Common myeloid progenitor, CD34-positive (primary cell): ENCODE measurements around the gene TMEM129.

Source experiments
- CTCF ChIA-PET: fragments of 350-600 bp; sonication (Branson Sonifier 250); formaldehyde crosslinking; loops from one replicate; lab custom pipeline; 2021; ENCODE audit warnings: antibody characterized with exemption; lab: Charles Lee
- POLR2A ChIA-PET: fragments of 350-600 bp; sonication (Branson Sonifier 250); formaldehyde crosslinking; loops from one replicate; lab custom pipeline; 2021; ENCODE audit warnings: antibody characterized with exemption; lab: Charles Lee
- DNase-seq, 3 donors: peaks; one replicate each; pipeline versions ENCODE4 v3.0.0 to v3.0.0-alpha.2; 2013
- H3K27ac ChIP-seq, 2 experiments: 1 replicate in 1 of 2; 2 replicates in 1 of 2; pipeline ENCODE4 v1.7.0; 2013; ENCODE audit warnings: inconsistent platforms in 2 of 2, low read length in 2 of 2, mild to moderate bottlenecking in 2 of 2, low read depth in 1 of 2, moderate library complexity in 1 of 2; ENCODE audit not compliant: severe bottlenecking in 2 of 2, insufficient read depth in 1 of 2, poor library complexity in 1 of 2
- H3K27me3 ChIP-seq, 5 experiments: replicated peaks in 2 of 5; 1 replicate in 3 of 5; 2 replicates in 2 of 5; pipeline versions ENCODE4 v1.6.1 to v1.7.0; 2013; ENCODE audit warnings: low read length in 4 of 5, mild to moderate bottlenecking in 2 of 5, moderate library complexity in 2 of 5, inconsistent platforms in 1 of 5; ENCODE audit not compliant: insufficient read depth in 5 of 5, control insufficient read depth in 4 of 5
- H3K36me3 ChIP-seq, 4 experiments: 1 replicate in 2 of 4; 2 replicates in 2 of 4; pipeline versions ENCODE4 v1.6.1 to v1.7.0; 2013; ENCODE audit warnings: low read length in 3 of 4, control low read depth in 1 of 4, mild to moderate bottlenecking in 1 of 4; ENCODE audit not compliant: control insufficient read depth in 4 of 4, insufficient read depth in 4 of 4
- H3K4me1 ChIP-seq, 4 experiments: 1 replicate in 3 of 4; 2 replicates in 1 of 4; pipeline versions ENCODE4 v1.6.1 to v1.7.1; 2013; ENCODE audit warnings: low read length in 3 of 4, mild to moderate bottlenecking in 3 of 4, control low read depth in 1 of 4, inconsistent platforms in 1 of 4, moderate library complexity in 1 of 4; ENCODE audit not compliant: control insufficient read depth in 4 of 4, insufficient read depth in 4 of 4; ENCODE audit errors: control extremely low read depth in 1 of 4
- H3K4me3 ChIP-seq, 7 experiments: 1 replicate in 4 of 7; 2 replicates in 3 of 7; pipeline versions ENCODE4 v1.5.1 to v1.7.0; 2013; ENCODE audit warnings: mild to moderate bottlenecking in 7 of 7, low read length in 6 of 7, moderate library complexity in 6 of 7, inconsistent platforms in 2 of 7, low read depth in 2 of 7, control low read depth in 1 of 7; ENCODE audit not compliant: insufficient read depth in 4 of 7, control insufficient read depth in 1 of 7; ENCODE audit errors: extremely low read depth in 1 of 7
- H3K9me3 ChIP-seq, 5 experiments: 1 replicate in 4 of 5; 2 replicates in 1 of 5; pipeline versions ENCODE4 v1.6.1 to v1.7.1; 2013; ENCODE audit warnings: low read length in 4 of 5, mild to moderate bottlenecking in 2 of 5, inconsistent platforms in 1 of 5, low read depth in 1 of 5, moderate library complexity in 1 of 5; ENCODE audit not compliant: control insufficient read depth in 4 of 5, insufficient read depth in 2 of 5; ENCODE audit errors: control extremely low read depth in 1 of 5
- WGBS: methylation state at CpG from one replicate; pipeline ENCODE4 v1.1.5; 2013; ENCODE audit not compliant: insufficient coverage; 5-methylcytosine and 5-hydroxymethylcytosine counted together

Gene TMEM129

DNA sequence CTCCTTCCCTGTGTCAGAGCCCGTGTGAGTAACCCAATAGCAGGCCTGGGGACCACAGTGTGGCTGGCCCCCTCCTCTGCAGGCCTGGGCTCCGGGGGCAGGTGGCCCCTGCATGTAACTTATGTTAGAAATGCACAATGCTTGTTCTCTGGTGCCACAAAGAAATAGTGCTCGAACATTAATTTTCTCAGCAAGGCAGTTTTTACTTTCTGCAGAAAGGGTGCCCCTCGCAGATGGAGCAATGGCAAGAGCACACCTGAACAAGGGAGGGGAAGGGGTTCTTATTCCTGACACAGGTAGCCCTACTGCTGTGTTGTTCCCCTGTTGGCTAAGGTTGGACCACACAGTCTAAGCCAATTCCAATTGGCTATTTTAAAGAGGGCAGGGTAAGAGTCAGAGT lies 17.3 kb upstream of the TMEM129 start:
- CTCF ChIA-PET, result interaction anchor here (0.8 to 2.4 kb wide), 2 partner anchors 10 to 46 kb away, joined by 5 to 6 read pairs; no protein-coding TSS in a partner anchor
- peak overlapping the region in 1 of 7 experiments; percentile 21 for H3K4me3 ChIP-seq

DNA sequence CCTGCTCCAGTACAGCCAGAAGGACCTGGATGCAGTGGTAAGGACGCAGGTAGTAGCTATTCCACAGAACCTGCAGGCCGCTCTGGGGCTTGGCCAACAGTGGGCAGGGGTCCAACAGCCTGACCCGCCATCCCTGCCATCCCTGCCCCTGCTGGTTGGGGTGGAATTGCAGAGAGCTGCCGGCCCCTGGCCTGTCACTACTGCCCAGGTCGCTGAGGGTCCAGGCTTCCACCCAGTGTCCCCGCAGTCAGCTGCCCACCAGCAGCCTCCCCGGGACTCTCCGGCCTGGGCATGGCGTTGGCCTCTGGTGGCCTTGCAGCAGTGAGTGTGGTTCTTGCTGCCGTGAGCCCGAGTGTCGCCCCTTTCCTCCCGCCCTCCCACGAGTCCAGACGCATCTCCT lies 16.5 kb upstream of the TMEM129 start:
- POLR2A ChIA-PET, result no interaction called here
- CTCF ChIA-PET, result interaction anchor here (0.6 to 2.4 kb wide), 5 partner anchors 9 to 46 kb away, joined by 3 to 7 read pairs (median 5); no protein-coding TSS in a partner anchor
- 98% methylated on average over 15 of the region's 15 CpGs for WGBS
- Histone ChIP-seq H3K27me3 (no peaks in the 10 kb centered on the region), H3K4me3 (no peak overlapping the region), H3K36me3 (peaks cover 28 to 97% (median 84%) of the 10 kb centered on the region in 4 experiments), H3K4me1 (no peaks in the 10 kb centered on the region), H3K27ac (no peak overlapping the region), H3K9me3 (peaks cover 0 to 26% (median 24%) of the 10 kb centered on the region in 5 experiments)
- DNase-seq, result no peak

More for the DNA sequence above, 17.3 kb upstream of the TMEM129 start:
- Histone ChIP-seq H3K36me3 (peaks cover 24 to 96% (median 79%) of the 10 kb centered on the region in 4 experiments), H3K27ac (no peak overlapping the region), H3K27me3 (no peaks in the 10 kb centered on the region), H3K9me3 (peaks cover 0 to 26% (median 24%) of the 10 kb centered on the region in 5 experiments), H3K4me1 (no peaks in the 10 kb centered on the region)
- WGBS, result 100% methylated on average over 4 of the region's 4 CpGs
- DNase-seq, result no peak
- POLR2A ChIA-PET, result no interaction called here

DNA sequence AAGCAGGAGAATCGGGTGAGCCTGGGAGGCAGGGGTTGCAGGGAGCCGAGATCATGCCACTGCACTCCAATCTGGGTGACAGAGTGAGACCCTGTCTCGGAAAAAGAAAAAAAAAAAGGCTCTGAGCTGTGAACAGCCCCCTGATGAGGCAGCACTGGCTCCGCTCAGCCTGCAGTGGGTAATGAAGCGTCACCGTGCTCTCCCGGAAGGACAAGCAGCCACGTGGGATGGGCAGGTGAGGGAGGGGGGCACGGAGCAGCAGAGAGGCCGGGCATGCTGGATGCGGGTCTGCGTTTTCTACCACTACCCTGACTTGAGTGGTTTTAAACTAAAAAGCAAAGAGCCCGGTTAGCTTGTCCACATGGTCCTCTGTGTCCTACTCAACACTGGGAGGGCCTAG lies 15.7 kb upstream of the TMEM129 start:
- ChIA-PET POLR2A (interaction anchor here (1.7 kb wide), 1 partner anchor 10 kb away, joined by 3 read pairs; no protein-coding TSS in a partner anchor), CTCF (interaction anchor here (0.6 to 2.4 kb wide), 5 partner anchors 9 to 44 kb away, joined by 3 to 7 read pairs (median 4); no protein-coding TSS in a partner anchor)
- Histone ChIP-seq H3K36me3 (peaks cover 32 to 95% (median 85%) of the 10 kb centered on the region in 4 experiments), H3K9me3 (peaks cover 0 to 26% (median 24%) of the 10 kb centered on the region in 5 experiments), H3K27ac (no peak overlapping the region), H3K4me1 (no peaks in the 10 kb centered on the region), H3K4me3 (no peak overlapping the region), H3K27me3 (no peaks in the 10 kb centered on the region)
- WGBS, result 90% methylated on average over 13 of the region's 13 CpGs
- DNase-seq, result no peak

DNA sequence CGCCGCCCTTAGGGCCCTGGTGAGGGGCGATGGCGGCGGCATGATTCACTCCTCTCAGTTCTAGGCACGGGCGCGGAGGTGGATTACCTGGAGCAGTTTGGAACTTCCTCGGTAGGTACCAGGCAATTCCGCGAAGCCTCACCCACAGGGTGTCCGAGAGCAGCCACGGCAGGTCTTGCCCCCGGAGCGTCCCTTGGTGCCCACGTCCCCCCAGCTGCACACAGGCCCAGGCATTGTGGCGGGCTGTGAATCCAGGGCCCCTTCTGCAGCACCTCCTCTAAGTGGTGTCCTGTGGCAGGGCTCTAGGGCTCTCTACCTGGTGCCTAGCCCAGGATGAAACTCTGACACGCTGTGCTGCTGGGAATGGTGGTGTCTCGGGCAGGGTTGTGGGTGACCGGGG lies 14.1 kb upstream of the TMEM129 start:
- Histone ChIP-seq H3K36me3 (peaks cover 39 to 94% (median 81%) of the 10 kb centered on the region in 4 experiments), H3K27me3 (no peaks in the 10 kb centered on the region), H3K9me3 (peaks cover 0 to 26% (median 24%) of the 10 kb centered on the region in 5 experiments), H3K4me1 (peaks cover 0 to 3% (median 0%) of the 10 kb centered on the region in 4 experiments), H3K27ac (no peak overlapping the region), H3K4me3 (no peak overlapping the region)
- no peak for DNase-seq
- WGBS, result 94% methylated on average over 20 of the region's 20 CpGs
- ChIA-PET POLR2A (interaction anchor here (1.7 kb wide), 1 partner anchor 8 kb away, joined by 3 read pairs; no protein-coding TSS in a partner anchor), CTCF (interaction anchor here (2.7 to 18.1 kb wide), 2 partner anchors 11 to 33 kb away, joined by 9 to 705 read pairs; partner anchors contain the start of gene SLBP)

DNA sequence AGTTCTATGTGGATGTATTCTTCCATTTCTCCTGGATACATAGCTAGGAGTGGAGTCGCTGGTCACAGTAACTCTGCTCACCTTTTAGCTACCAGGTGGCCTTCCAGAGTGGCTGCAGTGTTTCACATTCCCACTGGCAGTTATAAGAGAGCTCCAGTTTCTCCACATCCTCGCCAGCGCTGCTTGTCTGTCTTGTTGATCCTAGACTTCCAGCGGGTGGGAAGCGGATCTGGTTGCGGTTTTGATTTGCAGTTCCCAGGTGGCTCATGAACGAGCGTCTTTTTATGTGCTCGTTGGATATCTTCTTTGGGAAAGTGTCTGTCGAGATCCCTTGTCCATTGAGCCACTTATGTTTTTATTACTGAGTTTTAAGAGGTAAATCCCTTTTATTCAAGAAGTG lies 11.8 kb upstream of the TMEM129 start:
- CTCF ChIA-PET, result interaction anchor here (0.8 to 18.1 kb wide), 5 partner anchors 9 to 76 kb away, joined by 3 to 705 read pairs (median 4); partner anchors contain the start of gene SLBP
- POLR2A ChIA-PET, result no interaction called here
- no peak for DNase-seq
- H3K27ac ChIP-seq, result no peak overlapping the region
- 97% methylated on average over 10 of the region's 10 CpGs for WGBS
- H3K9me3 ChIP-seq, result peaks cover 0 to 19% (median 16%) of the 10 kb centered on the region in 5 experiments
- peaks cover 39 to 91% (median 78%) of the 10 kb centered on the region in 4 experiments for H3K36me3 ChIP-seq
- H3K27me3 ChIP-seq, result no peaks in the 10 kb centered on the region
- H3K4me3 ChIP-seq, result no peak overlapping the region
- peaks cover 0 to 20% (median 13%) of the 10 kb centered on the region in 4 experiments for H3K4me1 ChIP-seq

DNA sequence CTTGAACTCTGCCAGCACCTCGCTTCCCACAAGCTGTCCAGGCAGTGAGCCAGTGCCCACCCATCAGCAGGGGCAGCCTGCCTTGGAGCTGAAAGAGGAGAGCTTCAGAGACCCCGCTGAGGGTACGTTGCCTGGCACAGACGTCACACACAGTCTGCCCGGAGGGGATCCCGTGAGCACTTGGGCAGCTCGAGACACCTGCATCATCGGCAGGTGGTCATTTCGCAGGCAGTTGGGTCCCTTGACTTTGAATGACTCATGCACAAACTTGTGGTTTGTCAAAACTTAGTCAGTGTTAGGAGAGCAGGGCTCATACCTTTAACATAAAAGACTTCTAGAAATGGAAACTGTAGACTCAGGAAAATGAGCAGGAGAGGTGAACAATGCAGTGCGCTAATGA lies 10.1 kb upstream of the TMEM129 start:
- no peaks in the 10 kb centered on the region for H3K27me3 ChIP-seq
- peaks cover 5 to 37% (median 31%) of the 10 kb centered on the region in 4 experiments for H3K4me1 ChIP-seq
- H3K9me3 ChIP-seq, result peaks cover 0 to 4% (median 2%) of the 10 kb centered on the region in 5 experiments
- over 99% methylated on average over 10 of the region's 10 CpGs for WGBS
- peaks cover 27 to 84% (median 67%) of the 10 kb centered on the region in 4 experiments for H3K36me3 ChIP-seq
- H3K27ac ChIP-seq, result no peak overlapping the region
- ChIA-PET POLR2A (interaction anchor here (0.7 to 1.8 kb wide), 2 partner anchors 10 to 38 kb away, joined by 4 read pairs; partner anchors contain the start of genes TACC3 and TMEM129), CTCF (interaction anchor here (0.8 to 18.1 kb wide), 4 partner anchors 8 to 29 kb away, joined by 5 to 705 read pairs (median 34); partner anchors contain the start of gene SLBP)
- DNase-seq, result no peak
- H3K4me3 ChIP-seq, result no peak overlapping the region
